Tibial nerve (tissue), 4 donors: ENCODE results near the gene FOS. TPM values are rescaled to one million over a fixed set of nuclear protein-coding genes. Genes with fewer than 3 reads are reported as not detected.

Experiments used
- DNase-seq, 2 donors: peaks; one replicate each; pipeline ENCODE4 v3.0.0-alpha.2; 2019; ENCODE audit warnings: low spot score in 2 of 2
- H3K27ac ChIP-seq, 4 donors: fragments of 200-600 bp; sonication (generic) in 3 of 4; one replicate each; pipeline ENCODE4 v1.5.1; 2017 to 2019; ENCODE audit warnings: mild to moderate bottlenecking in 1 of 4
- H3K27me3 ChIP-seq, 2 donors: fragments of 200-600 bp; sonication (generic) in 1 of 2; one replicate each; pipeline versions ENCODE4 v1.5.1 to v1.6.0; 2017 to 2019
- H3K36me3 ChIP-seq, 3 donors: fragments of 200-600 bp; sonication (generic); one replicate each; pipeline ENCODE4 v1.5.1; 2018 to 2019
- H3K4me1 ChIP-seq, 4 donors: fragments of 200-600 bp; sonication (generic) in 3 of 4; one replicate each; pipeline ENCODE4 v1.5.1; 2017 to 2019
- H3K4me3 ChIP-seq, 4 donors: fragments of 200-600 bp; sonication (generic) in 3 of 4; one replicate each; pipeline ENCODE4 v1.5.1; 2017 to 2019; ENCODE audit warnings: mild to moderate bottlenecking in 1 of 4, moderate library complexity in 1 of 4
- H3K9me3 ChIP-seq, 4 donors: fragments of 200-600 bp; sonication (generic) in 3 of 4; one replicate each; pipeline ENCODE4 v1.5.1; 2017 to 2019
- EP300 ChIP-seq, 2 donors: sonication (generic); formaldehyde crosslinking; IDR thresholded peaks; one replicate each; pipeline ENCODE4 v1.6.1; 2017; ENCODE audit warnings: antibody characterized with exemption in 2 of 2, mild to moderate bottlenecking in 1 of 2
- POLR2A ChIP-seq, 2 donors: fragments of 450-650 bp; IDR thresholded peaks; one replicate each; pipeline ENCODE4 v1.6.1; 2017; ENCODE audit warnings: antibody characterized with exemption in 2 of 2, mild to moderate bottlenecking in 2 of 2, moderate library complexity in 2 of 2
- WGBS, 2 donors: methylation state at CpG; one replicate each; pipeline ENCODE4 v1.1.5; 2018; 5-methylcytosine and 5-hydroxymethylcytosine counted together
- total RNA-seq, 4 donors: library from RNA; depleted of rRNA; stranded (reverse); fragments of >200 nt; gene quantifications; one replicate each; pipeline ENCODE4 v1.1.0, GENCODE V29; 2016
- TF ChIP-seq, protein P1 (sequence below), 5 experiments: fragments of 200-600 bp in 3 of 5; fragments of 450-650 bp in 2 of 5; sonication (generic) in 3 of 5; IDR thresholded peaks; one replicate each; pipeline ENCODE4 v1.5.1; 2016 to 2019; ENCODE audit warnings: antibody characterized with exemption in 5 of 5, mild to moderate bottlenecking in 3 of 5, moderate library complexity in 2 of 5

FOS gene
- total RNA-seq, 4 donors from 2014 or later, result 373 to 1,352 (median 619) TPM

DNA sequence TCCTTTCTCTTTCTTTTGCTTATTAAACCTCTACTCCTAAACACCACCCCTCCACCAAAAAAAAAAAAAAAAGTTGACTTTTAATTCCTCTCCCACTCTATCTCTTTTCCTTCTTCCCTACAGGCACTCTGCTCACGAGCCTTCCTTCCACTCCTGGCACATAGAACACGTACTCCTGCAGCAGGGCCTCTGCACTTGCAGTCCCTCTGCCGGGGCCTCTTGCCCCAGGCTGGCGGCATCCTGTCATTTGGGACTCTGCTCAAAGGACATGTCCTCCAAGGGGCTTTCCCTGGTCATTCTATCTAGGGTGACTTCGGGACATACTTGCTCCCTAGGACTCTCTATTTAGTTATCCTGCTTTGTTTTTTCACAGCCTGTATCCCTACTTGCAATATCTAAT is 7.7 kb downstream of the FOS start:
- peak in 1 of 2 donors; percentile 4 for DNase-seq
- no peak overlapping the region for H3K4me3 ChIP-seq
- TF ChIP-seq EP300 (IDR thresholded peaks at IDR 0.05), result no peak
- TF ChIP-seq, protein P1, sequence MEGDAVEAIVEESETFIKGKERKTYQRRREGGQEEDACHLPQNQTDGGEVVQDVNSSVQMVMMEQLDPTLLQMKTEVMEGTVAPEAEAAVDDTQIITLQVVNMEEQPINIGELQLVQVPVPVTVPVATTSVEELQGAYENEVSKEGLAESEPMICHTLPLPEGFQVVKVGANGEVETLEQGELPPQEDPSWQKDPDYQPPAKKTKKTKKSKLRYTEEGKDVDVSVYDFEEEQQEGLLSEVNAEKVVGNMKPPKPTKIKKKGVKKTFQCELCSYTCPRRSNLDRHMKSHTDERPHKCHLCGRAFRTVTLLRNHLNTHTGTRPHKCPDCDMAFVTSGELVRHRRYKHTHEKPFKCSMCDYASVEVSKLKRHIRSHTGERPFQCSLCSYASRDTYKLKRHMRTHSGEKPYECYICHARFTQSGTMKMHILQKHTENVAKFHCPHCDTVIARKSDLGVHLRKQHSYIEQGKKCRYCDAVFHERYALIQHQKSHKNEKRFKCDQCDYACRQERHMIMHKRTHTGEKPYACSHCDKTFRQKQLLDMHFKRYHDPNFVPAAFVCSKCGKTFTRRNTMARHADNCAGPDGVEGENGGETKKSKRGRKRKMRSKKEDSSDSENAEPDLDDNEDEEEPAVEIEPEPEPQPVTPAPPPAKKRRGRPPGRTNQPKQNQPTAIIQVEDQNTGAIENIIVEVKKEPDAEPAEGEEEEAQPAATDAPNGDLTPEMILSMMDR (IDR thresholded peaks at IDR 0.05), result no peak
- TF ChIP-seq POLR2A (IDR thresholded peaks at IDR 0.05), result no peak
- H3K9me3 ChIP-seq, result no peaks in the 10 kb centered on the region
- peaks cover 0 to 17% (median 6%) of the 10 kb centered on the region in 4 donors for H3K4me1 ChIP-seq
- H3K27me3 ChIP-seq, result no peaks in the 10 kb centered on the region
- H3K27ac ChIP-seq, result no peak overlapping the region
- peaks cover 0 to 12% (median 1%) of the 10 kb centered on the region in 3 donors for H3K36me3 ChIP-seq
- WGBS, 2 donors, result 50 to 53% methylated on average over 5 of the region's 5 CpGs

- 68 to 73% methylated on average over 3 of the region's 3 CpGs for WGBS, 2 donors
- Histone ChIP-seq H3K9me3 (no peaks in the 10 kb centered on the region), H3K36me3 (no peaks in the 10 kb centered on the region), H3K4me3 (no peak overlapping the region), H3K27ac (no peak overlapping the region), H3K27me3 (no peaks in the 10 kb centered on the region), H3K4me1 (peaks cover 0 to 10% (median 8%) of the 10 kb centered on the region in 4 donors)
- TF ChIP-seq, protein P1 (IDR thresholded peaks at IDR 0.05), result no peak
- TF ChIP-seq POLR2A (IDR thresholded peaks at IDR 0.05) (no peak), EP300 (IDR thresholded peaks at IDR 0.05) (no peak)
- no peak for DNase-seq
These were observed 11.3 kb downstream of the FOS start for GRCh38 chr14:75289840-75290388.

DNA sequence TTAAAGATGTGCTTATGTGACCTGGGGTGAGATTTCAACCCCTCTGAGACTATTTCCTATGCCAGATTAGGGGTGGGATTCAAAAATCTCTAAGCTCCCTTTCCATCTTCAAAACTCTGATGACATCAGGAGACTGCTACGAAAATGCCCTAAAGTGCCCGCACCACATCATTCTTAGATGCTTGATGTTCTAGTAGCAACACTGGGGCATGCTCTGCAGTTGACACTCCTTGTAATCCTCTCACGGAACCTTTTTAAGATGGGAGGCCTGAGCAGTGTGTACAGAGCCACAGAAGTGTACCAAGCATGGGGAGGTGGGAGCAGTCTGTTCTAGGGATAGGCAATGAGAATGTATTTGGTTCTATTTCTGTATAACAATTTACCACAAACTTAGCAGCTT is 12.2 kb downstream of the FOS start:
- Histone ChIP-seq H3K36me3 (no peaks in the 10 kb centered on the region), H3K4me3 (no peak overlapping the region), H3K4me1 (peaks cover 0 to 20% (median 13%) of the 10 kb centered on the region in 4 donors), H3K9me3 (no peaks in the 10 kb centered on the region), H3K27ac (no peak overlapping the region), H3K27me3 (no peaks in the 10 kb centered on the region)
- TF ChIP-seq, protein P1 (IDR thresholded peaks at IDR 0.05), result no peak
- TF ChIP-seq POLR2A (IDR thresholded peaks at IDR 0.05) (no peak), EP300 (IDR thresholded peaks at IDR 0.05) (no peak)
- DNase-seq, result no peak
- 80 to 84% methylated on average over 3 of the region's 3 CpGs for WGBS, 2 donors

DNA sequence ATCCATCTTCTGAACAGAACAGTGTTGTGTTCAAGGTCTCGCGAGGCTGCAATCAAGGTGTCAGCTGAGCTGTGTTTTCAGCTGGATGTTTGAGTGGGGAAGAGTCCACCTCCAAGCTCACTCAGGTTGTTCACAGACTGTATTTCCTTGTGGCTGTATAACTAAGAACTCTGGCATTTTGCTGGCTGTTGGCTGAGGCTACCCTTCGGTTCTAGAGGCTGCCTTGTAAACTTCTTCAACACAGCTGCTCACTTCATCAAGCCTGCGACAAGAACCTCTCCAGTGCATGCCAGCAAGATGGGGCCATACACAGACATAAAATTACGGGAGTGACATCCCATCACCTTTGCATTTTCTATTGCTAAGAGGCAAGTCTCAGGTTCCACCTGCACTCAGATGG is 12.7 kb downstream of the FOS start:
- DNase-seq, result no peak
- H3K27me3 ChIP-seq, result no peaks in the 10 kb centered on the region
- TF ChIP-seq EP300 (IDR thresholded peaks at IDR 0.05) (no peak), POLR2A (IDR thresholded peaks at IDR 0.05) (no peak)
- TF ChIP-seq, protein P1 (IDR thresholded peaks at IDR 0.05), result no peak
- no peak overlapping the region for H3K4me3 ChIP-seq
- peaks cover 0 to 23% (median 15%) of the 10 kb centered on the region in 4 donors for H3K4me1 ChIP-seq
- no peak overlapping the region for H3K27ac ChIP-seq
- H3K9me3 ChIP-seq, result no peaks in the 10 kb centered on the region
- 89 to 92% methylated on average over 5 of the region's 5 CpGs for WGBS, 2 donors
- H3K36me3 ChIP-seq, result no peaks in the 10 kb centered on the region

DNA sequence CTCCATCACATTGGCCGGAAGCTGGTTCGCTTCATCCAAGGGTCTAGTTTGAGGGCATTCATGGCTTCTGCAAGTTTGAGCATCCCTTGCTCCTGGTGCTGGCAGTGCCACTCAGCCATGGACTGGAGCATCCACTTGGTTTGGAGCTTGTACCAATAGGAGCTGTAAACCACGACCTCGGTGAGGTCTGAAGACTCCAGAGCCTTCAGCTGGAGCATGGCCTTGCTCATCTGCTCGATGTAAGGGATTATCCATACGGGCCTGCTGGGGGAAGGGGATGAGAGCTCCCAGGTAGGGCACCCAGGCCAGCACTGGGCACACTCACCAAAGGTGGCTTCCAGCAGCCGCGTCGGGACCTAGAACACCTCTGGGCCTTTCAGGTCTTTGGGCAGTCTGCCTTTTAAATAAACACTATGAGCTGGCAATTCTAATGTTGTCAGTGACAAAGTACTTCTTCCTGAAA is 13.5 kb downstream of the FOS start:
- Histone ChIP-seq H3K4me1 (peaks cover 0 to 30% (median 18%) of the 10 kb centered on the region in 4 donors), H3K36me3 (no peaks in the 10 kb centered on the region), H3K4me3 (no peak overlapping the region), H3K9me3 (no peaks in the 10 kb centered on the region), H3K27me3 (no peaks in the 10 kb centered on the region), H3K27ac (no peak overlapping the region)
- WGBS, 2 donors, result 89 to 96% methylated on average over 7 to 9 of the region's 9 CpGs
- no peak for DNase-seq
- TF ChIP-seq, protein P1 (IDR thresholded peaks at IDR 0.05), result no peak
- TF ChIP-seq POLR2A (IDR thresholded peaks at IDR 0.05) (no peak), EP300 (IDR thresholded peaks at IDR 0.05) (no peak)
